Nucleus accumbens (tissue), 56 donors: ENCODE measurements around the gene PRDM4.
A peak's percentile ranks its signal among the peaks of the same experiment; 100 is the strongest.
"Not testable (repeated sequence)": the region's sequence is repeated elsewhere in the genome, so short reads cannot be mapped to it uniquely, and the experiment has no call there.

Experiments
- DNase-seq, 56 donors: peaks; one replicate each; lab custom pipeline; 2025; lab: John Stamatoyannopoulos, UW

The PRDM4 gene

DNA sequence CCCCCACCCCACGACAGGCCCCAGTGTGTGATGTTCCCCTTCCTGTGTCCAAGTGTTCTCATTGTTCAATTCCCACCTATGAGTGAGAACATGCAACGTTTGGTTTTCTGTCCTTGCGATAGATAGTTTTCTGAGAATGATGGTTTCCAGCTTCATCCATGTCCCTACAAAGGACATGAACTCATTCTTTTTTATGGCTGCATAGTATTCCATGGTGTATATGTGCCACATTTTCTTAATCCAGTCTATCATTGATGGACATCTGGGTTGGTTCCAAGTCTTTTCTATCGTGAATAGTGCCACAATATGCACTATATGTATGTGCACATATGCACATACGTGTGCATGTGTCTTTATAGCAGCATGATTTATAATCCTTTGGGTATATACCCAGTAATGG, 55.4 kb downstream of the PRDM4 start:
- DNase-seq: not testable (repeated sequence)

DNA sequence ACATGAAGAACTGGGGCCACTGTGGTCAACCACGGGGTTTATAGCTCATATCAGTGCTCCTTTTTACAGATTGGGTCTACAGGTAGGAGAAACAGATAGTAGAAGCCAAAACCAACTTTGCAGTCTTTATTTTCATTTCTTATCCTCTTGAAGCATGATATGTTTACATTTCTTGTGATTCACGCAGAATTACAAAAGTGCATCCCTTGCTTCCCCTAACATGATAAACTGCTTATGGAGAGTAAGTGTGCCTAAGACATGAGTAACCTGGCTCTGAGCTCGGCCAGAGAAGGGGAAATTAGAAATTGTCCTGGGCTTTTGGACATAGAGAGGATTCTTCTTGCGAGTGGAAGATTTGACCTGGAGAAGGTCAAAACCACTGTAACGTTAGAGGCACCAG, 56.9 kb downstream of the PRDM4 start:
- DNase-seq: no peak

DNA sequence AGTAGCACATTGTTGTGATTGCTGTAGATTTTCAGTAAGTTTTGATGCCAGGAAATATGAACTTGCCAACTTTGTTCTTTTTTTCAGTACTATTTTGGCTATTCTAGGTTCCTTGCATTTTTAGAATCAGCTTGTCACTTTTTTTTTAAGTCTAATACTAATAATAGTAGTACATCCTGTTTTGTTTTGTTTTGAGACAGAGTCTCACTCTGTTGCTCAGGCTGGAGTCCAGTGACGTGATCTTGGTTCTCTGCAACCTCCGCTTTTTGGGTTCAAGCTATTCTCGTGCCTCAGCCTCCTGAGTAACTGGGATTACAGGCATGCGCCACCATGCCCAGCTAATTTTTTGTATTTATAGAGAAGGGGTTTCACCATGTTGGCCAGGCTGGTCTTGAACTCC, 58.8 kb downstream of the PRDM4 start:
- no peak for DNase-seq

DNA sequence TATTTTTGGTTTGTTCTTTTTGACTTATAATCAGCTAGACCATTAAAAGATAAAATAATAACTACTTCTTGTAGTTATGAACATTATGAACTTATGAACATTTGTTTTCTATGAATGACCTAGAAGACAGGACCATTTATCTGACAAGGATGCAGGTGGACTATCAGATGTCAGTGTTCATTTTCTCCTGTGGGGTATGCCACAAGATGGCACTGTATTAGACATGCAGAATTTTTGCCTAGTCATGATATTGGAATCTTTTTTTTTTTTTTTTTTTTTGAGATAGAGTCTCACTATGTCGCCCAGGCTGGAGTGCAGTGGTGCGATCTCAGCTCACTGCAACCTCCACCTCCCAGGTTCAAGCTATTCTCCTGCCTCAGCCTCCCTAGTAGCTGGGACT, 65.2 kb downstream of the PRDM4 start:
- DNase-seq: not testable (repeated sequence)

DNA sequence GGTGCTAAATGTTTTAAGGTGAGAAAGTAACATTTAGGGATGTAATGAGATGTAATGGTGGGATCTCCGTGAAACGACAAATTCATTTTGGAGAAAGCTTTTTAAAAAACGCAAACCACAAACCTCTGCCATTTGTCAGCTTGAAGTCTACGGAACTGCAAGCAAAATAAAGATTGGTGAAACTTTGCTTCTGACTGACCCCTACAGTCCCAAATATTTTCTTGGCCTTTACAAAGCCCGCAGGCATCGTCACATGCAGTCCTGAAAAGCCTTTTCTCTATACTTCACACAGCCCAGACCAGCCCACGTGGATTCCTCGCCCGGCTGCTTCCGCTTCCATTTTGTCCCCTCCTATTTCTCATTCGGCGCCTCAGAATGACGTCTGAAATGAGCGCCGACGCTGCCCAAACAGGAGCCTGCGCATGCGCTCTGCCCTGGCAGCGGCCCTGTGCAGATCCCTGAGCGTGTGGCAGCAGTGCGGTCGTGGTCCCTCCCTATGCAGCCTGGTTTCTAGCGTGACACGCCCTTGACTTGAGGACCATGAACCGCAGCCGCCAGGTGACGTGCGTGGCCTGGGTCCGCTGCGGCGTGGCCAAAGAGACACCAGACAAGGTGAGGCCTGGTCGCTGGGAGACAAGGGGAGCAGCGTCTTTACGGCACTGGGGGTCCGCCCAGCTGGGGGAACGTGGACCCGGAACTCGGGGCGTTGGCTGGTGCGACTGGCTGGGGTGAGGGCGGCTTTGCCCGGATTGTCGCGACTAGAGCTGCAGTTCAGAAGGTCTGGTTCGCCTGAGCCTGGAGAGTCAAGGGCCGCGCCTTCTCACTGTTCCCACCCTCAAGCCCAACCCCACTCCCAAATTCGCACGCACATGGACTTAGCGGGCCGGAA, 75.3 kb downstream of the PRDM4 start, which contains the start of gene PWP1:
Gene PWP1, plus strand, starts transcription at position 440 of the 889 bp plus-strand sequence. Its CDS starts 101 bp downstream, at position 541.
- peak in 55 of 56 donors; percentile 29 to 95 (median 88) for DNase-seq

DNA sequence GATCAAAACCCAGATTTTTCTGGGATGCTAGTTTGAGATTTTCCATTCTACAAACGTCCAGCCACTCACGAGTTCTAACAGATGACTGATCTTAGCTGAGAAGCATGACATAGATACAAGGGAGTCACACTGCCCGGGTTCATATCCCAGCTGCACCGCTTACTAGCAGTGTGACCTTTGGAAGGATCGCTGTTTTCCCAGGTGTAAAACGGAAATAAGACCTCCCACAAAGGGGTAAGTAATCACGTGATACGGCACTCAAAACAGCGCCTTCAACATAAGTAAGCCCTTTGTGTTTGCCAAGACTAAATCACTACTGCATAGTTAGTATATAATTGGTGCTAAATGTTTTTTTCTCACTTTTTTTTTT, 76.0 kb downstream of the PRDM4 start:
- peak in 3 of 56 donors; percentile 3 to 10 (median 7) for DNase-seq

DNA sequence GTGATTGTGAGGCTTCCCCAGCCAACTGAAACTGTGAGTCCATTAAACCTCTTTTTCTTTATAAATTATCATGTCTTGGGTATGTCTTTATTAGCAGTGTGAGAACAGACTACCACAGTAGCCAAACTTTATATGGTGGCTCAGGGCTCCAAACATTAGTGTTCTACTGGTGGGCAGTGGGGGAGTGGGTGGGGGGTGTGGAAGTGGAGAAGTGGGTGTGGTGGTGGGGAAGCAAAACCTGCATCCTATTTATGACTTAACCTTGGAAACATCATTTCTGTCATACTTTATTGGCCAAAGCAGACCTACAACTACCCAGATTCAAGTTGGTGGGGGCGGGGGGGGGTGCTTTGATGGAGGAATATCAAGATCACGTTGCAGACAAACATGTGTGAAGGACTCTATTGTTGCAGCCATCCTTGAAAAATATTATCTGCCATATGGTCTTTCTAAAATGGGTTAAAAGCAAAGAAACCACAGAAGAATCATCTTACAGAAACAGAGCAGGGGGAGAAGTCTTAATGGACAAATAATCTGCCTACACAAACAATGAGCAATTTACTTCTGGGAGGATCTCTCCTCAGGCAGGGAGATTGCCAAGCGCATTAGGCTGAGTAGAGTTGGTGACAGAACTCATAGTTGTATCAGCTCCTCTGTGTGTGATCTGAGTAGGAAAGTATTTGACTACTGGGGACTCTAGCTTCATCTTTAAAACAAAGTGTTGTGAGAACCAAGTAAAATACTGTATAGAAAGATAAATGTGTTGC, 76.7 kb downstream of the PRDM4 start:
- no peak for DNase-seq
